A549 (cell line): ENCODE data around the gene GMDS.

ENCODE experiments used
- BHLHE40 ChIP-seq: IDR thresholded peaks from 2 replicates; pipeline ENCODE4 v1.6.1; 2012; ENCODE audit warnings: low read depth, low read length, inconsistent platforms
- CHD2 ChIP-seq: fragments of 150-350 bp; IDR thresholded peaks from 2 replicates; pipeline ENCODE4 v1.6.1; 2014; ENCODE audit warnings: low read length; ENCODE audit not compliant: partially characterized antibody
- EHMT2 ChIP-seq: fragments of 200-600 bp; sonication (generic); IDR thresholded peaks from 2 replicates; pipeline ENCODE4 v1.6.1; 2016; ENCODE audit warnings: antibody characterized with exemption, low read depth, mild to moderate bottlenecking, moderate library complexity
- EP300 ChIP-seq, 2 experiments: fragments of >200 bp; sonication (Bioruptor Twin); formaldehyde crosslinking; IDR thresholded peaks; 2 replicates in 1 of 2; 3 replicates in 1 of 2; pipeline ENCODE4 v1.6.1; 2016 to 2017
- FOSB ChIP-seq: fragments of 250-450 bp; sonication (Bioruptor Pico); IDR thresholded peaks from 2 replicates; pipeline ENCODE4 v1.5.0; 2020; ENCODE audit warnings: mild to moderate bottlenecking, moderate library complexity
- KDM1A ChIP-seq: fragments of 200-600 bp; sonication (generic); IDR thresholded peaks from 2 replicates; pipeline ENCODE4 v1.6.1; 2016; ENCODE audit warnings: low read depth, mild to moderate bottlenecking
- POLR2A ChIP-seq: IDR thresholded peaks from 2 replicates; pipeline ENCODE4 v1.6.1; 2012; ENCODE audit warnings: mild to moderate bottlenecking, low read length
- RAD21 ChIP-seq, 2 experiments: fragments of >200 bp in 1 of 2; sonication (Bioruptor Twin) in 1 of 2; formaldehyde crosslinking in 1 of 2; IDR thresholded peaks in 1 of 2; conservative IDR thresholded peaks in 1 of 2; 2 replicates in 1 of 2; 3 replicates in 1 of 2; pipeline ENCODE4 v1.6.1; 2012 to 2018; ENCODE audit warnings: inconsistent platforms in 1 of 2
- RFX5 ChIP-seq: fragments of 450-650 bp; IDR thresholded peaks from 2 replicates; pipeline ENCODE4 v1.7.1; 2014; ENCODE audit warnings: antibody characterized with exemption, mild to moderate bottlenecking, moderate library complexity
- TF ChIP-seq, protein P1 (sequence below): fragments of >200 bp; sonication (Bioruptor Twin); formaldehyde crosslinking; IDR thresholded peaks from 3 replicates; pipeline ENCODE4 v1.5.1; 2016
- TF ChIP-seq, protein P2 (sequence below): fragments of 200-600 bp; sonication (generic); IDR thresholded peaks from 2 replicates; pipeline ENCODE4 v1.6.1; 2016; ENCODE audit warnings: antibody characterized with exemption, mild to moderate bottlenecking, moderate library complexity
- TF ChIP-seq, protein P3 (sequence below): fragments of 450-650 bp; IDR thresholded peaks from 2 replicates; pipeline ENCODE4 v1.6.1; 2014; ENCODE audit warnings: antibody characterized with exemption
- TF ChIP-seq, protein P4 (sequence below): IDR thresholded peaks from 2 replicates; pipeline ENCODE4 v1.6.1; 2012; ENCODE audit warnings: low read depth, borderline replicate concordance
- TF ChIP-seq, protein P5 (sequence below): fragments of >200 bp; sonication (Bioruptor Twin); formaldehyde crosslinking; IDR thresholded peaks from 3 replicates; pipeline ENCODE4 v1.6.1; 2016

DNA sequence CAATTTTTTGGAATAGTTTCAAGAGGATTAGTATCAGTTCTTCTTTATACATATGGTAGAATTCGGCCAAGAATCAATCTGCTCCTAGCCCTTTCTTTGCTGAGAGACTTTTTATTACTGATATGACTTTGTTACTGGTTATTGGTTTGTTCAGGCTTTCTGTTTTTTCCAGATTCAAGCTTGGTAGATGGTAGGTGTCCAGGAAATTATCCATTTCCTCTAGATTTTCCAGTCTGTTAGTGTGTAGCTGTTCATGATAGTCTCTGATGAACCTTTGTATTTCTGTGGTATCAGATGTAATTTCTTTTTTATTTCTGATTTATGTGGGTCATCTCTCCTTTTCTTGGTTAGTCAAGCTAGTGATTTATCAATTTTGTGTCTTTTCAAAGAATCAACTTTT is 167.6 kb downstream of the GMDS start:
- TF ChIP-seq KDM1A (no peak), BHLHE40 (no peak), EP300 (IDR thresholded peaks at IDR 0.05) (no peak), RAD21 (conservative IDR thresholded peaks at IDR 0.05 in 1 of 2, IDR thresholded peaks at IDR 0.05 in 1 of 2) (no peak), RFX5 (no peak), POLR2A (no peak), FOSB (CRISPR knock-in tag) (no peak), EHMT2 (no peak), CHD2 (no peak)
- TF ChIP-seq, protein P1, sequence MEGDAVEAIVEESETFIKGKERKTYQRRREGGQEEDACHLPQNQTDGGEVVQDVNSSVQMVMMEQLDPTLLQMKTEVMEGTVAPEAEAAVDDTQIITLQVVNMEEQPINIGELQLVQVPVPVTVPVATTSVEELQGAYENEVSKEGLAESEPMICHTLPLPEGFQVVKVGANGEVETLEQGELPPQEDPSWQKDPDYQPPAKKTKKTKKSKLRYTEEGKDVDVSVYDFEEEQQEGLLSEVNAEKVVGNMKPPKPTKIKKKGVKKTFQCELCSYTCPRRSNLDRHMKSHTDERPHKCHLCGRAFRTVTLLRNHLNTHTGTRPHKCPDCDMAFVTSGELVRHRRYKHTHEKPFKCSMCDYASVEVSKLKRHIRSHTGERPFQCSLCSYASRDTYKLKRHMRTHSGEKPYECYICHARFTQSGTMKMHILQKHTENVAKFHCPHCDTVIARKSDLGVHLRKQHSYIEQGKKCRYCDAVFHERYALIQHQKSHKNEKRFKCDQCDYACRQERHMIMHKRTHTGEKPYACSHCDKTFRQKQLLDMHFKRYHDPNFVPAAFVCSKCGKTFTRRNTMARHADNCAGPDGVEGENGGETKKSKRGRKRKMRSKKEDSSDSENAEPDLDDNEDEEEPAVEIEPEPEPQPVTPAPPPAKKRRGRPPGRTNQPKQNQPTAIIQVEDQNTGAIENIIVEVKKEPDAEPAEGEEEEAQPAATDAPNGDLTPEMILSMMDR = no peak
- TF ChIP-seq, protein P2, sequence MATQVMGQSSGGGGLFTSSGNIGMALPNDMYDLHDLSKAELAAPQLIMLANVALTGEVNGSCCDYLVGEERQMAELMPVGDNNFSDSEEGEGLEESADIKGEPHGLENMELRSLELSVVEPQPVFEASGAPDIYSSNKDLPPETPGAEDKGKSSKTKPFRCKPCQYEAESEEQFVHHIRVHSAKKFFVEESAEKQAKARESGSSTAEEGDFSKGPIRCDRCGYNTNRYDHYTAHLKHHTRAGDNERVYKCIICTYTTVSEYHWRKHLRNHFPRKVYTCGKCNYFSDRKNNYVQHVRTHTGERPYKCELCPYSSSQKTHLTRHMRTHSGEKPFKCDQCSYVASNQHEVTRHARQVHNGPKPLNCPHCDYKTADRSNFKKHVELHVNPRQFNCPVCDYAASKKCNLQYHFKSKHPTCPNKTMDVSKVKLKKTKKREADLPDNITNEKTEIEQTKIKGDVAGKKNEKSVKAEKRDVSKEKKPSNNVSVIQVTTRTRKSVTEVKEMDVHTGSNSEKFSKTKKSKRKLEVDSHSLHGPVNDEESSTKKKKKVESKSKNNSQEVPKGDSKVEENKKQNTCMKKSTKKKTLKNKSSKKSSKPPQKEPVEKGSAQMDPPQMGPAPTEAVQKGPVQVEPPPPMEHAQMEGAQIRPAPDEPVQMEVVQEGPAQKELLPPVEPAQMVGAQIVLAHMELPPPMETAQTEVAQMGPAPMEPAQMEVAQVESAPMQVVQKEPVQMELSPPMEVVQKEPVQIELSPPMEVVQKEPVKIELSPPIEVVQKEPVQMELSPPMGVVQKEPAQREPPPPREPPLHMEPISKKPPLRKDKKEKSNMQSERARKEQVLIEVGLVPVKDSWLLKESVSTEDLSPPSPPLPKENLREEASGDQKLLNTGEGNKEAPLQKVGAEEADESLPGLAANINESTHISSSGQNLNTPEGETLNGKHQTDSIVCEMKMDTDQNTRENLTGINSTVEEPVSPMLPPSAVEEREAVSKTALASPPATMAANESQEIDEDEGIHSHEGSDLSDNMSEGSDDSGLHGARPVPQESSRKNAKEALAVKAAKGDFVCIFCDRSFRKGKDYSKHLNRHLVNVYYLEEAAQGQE = no peak
- TF ChIP-seq, protein P3, sequence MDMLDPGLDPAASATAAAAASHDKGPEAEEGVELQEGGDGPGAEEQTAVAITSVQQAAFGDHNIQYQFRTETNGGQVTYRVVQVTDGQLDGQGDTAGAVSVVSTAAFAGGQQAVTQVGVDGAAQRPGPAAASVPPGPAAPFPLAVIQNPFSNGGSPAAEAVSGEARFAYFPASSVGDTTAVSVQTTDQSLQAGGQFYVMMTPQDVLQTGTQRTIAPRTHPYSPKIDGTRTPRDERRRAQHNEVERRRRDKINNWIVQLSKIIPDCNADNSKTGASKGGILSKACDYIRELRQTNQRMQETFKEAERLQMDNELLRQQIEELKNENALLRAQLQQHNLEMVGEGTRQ = no peak
- TF ChIP-seq, protein P4, sequence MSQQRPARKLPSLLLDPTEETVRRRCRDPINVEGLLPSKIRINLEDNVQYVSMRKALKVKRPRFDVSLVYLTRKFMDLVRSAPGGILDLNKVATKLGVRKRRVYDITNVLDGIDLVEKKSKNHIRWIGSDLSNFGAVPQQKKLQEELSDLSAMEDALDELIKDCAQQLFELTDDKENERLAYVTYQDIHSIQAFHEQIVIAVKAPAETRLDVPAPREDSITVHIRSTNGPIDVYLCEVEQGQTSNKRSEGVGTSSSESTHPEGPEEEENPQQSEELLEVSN = no peak
- TF ChIP-seq, protein P5, sequence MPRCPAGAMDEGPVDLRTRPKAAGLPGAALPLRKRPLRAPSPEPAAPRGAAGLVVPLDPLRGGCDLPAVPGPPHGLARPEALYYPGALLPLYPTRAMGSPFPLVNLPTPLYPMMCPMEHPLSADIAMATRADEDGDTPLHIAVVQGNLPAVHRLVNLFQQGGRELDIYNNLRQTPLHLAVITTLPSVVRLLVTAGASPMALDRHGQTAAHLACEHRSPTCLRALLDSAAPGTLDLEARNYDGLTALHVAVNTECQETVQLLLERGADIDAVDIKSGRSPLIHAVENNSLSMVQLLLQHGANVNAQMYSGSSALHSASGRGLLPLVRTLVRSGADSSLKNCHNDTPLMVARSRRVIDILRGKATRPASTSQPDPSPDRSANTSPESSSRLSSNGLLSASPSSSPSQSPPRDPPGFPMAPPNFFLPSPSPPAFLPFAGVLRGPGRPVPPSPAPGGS = no peak
